D721Med (cell line): ENCODE results near the gene PTPRG.

Experiments used
- DNase-seq: peaks from one replicate; pipeline ENCODE4 v3.0.0; 2011; ENCODE audit warnings: low spot score; ENCODE audit not compliant: insufficient read length
- FAIRE-seq: peaks from 2 replicates; lab custom pipeline; 2011; peaks lifted over from hg19 to GRCh38; lab: Jason Lieb, UNC
- TF ChIP-seq, protein P1 (sequence below): IDR thresholded peaks from 2 replicates; pipeline ENCODE4 v1.5.1; 2012; ENCODE audit warnings: mild to moderate bottlenecking, control low read depth; ENCODE audit not compliant: insufficient read depth; ENCODE audit errors: missing control alignments

PTPRG gene

DNA sequence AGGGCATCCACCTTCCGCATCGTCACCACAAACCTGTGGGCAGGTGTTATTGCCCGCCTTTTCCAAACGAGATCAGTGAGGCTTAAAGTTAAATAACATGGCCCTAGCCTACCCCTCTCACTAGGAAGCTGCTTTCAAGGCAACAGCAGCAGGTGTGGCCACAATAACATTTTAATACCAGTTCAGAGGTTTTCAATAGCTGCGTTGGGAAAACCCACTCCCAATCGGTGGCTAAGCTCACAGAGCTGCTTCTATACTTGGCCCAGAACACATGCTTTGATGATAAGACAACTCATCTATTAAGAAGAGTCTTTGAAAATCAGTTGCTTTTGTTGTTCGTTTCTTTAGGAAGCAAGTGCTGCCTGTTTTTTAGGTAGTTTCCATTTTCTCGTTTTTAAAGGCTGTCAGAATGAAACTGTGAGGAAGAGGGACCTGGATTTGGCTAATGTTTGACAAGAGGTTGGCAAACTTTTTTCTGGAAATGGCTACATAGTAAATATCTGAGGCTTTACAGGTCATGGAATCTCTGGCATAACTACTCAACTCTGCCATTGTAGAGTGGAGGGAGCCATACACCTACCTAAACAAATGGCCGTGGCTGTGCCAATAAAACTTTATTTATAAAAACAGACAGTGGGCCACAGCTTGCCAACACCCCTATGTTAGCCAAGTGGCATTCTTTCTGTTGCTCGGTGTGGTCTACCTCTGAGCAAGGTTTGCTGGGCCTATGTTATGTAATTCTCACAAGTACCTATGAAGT, 632.4 kb downstream of the PTPRG start:
- DNase-seq (no peak), FAIRE-seq (no peak)
- TF ChIP-seq, protein P1, sequence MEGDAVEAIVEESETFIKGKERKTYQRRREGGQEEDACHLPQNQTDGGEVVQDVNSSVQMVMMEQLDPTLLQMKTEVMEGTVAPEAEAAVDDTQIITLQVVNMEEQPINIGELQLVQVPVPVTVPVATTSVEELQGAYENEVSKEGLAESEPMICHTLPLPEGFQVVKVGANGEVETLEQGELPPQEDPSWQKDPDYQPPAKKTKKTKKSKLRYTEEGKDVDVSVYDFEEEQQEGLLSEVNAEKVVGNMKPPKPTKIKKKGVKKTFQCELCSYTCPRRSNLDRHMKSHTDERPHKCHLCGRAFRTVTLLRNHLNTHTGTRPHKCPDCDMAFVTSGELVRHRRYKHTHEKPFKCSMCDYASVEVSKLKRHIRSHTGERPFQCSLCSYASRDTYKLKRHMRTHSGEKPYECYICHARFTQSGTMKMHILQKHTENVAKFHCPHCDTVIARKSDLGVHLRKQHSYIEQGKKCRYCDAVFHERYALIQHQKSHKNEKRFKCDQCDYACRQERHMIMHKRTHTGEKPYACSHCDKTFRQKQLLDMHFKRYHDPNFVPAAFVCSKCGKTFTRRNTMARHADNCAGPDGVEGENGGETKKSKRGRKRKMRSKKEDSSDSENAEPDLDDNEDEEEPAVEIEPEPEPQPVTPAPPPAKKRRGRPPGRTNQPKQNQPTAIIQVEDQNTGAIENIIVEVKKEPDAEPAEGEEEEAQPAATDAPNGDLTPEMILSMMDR, result no peak

DNA sequence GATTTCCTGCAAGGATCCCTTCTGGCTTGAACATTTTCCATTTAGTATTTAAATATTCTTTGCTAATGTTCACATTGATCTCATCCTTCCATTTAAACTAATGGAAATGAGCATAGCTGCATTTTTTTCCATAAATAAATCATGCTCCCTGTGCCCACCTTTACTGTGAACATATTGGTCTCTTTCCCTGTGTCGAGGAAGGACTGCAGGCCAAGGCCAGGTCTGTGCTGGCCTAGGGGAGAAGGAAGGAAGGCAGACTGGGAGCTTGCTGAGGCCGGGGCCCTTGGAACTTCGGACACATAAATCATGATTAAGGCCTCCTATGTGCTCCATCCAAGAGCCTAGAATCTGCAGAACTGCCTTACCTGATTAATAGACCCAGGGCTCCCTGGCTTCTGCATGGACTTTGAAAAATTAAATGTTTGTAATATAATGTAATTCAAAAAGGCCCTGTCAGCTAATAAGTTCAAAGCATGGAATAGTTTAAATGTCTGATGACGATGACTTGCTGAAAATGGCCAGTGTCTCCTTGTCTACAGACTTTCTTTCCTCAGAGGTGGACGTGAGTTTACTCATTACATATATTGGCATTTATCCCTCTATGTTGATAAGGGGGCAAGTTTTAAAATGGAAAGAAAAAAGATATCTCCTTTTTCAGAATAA, 636.1 kb downstream of the PTPRG start:
- DNase-seq (no peak), FAIRE-seq (no peak)
- TF ChIP-seq, protein P1, result no peak

DNA sequence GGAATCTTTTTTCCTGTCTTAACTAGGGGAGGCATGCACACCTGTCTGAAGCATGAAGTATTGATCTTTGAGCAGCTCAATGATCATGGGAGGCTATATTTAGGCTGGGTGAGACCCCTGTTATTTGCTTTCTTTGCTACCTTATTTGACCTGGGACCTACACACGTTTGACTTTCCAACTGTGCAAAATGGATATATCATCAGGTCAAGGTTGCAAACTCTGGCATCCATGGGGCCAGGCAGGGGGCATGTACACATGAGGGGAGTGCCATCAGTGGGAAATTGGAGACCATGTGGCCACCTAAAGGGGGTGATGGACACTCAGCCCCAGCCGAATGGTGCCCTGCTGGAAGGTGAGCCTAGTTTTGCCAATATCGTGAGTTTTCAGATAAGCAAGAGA, 637.8 kb downstream of the PTPRG start:
- TF ChIP-seq, protein P1, result no peak
- FAIRE-seq (no peak), DNase-seq (no peak)

DNA sequence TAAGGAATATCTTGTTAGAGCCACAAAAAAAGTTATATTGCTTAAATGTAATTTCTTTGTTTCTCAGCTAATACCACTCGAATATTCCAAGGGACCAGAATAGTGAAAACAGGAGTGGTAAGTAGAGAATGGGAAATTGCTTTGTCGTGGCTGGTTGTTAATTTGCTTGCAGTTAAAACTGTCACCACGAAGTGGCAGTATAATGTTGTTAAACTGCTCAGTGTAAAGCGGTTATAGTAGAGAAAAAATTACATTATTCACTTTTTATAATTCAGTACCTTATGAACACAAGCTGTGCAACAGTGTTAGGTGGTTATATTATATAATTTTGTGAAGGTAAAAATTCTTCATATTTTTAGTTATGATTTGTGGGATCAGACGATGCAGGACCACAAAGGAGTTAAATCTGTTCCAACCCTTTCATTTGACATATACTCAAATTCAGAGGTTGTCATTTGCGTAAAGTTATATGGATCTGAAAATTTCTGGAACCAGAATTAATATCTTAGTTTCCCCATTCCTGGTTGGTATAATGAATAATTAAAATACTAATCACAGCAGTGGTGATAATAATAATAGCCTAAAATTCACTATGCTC, 640.2 kb downstream of the PTPRG start:
- TF ChIP-seq, protein P1, result peak; percentile 88
- DNase-seq (peak; percentile 34), FAIRE-seq (peak; percentile 55)

DNA sequence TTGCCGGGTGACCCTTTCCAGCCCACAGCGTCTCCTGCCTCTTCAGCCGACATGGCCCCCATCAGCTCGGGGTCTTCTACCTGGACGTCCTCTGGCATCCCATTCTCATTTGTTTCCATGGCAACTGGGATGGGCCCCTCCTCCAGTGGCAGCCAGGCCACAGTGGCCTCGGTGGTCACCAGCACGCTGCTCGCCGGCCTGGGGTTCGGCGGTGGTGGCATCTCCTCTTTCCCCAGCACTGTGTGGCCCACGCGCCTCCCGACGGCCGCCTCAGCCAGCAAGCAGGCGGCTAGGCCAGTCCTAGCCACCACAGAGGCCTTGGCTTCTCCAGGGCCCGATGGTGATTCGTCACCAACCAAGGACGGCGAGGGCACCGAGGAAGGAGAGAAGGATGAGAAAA, 641.8 kb downstream of the PTPRG start:
- TF ChIP-seq, protein P1, result no peak

DNA sequence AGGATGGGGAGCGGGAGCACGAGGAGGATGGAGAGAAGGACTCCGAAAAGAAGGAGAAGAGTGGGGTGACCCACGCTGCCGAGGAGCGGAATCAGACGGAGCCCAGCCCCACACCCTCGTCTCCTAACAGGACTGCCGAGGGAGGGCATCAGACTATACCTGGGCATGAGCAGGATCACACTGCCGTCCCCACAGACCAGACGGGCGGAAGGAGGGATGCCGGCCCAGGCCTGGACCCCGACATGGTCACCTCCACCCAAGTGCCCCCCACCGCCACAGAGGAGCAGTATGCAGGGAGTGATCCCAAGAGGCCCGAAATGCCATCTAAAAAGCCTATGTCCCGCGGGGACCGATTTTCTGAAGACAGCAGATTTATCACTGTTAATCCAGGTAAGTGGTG, 642.2 kb downstream of the PTPRG start:
- FAIRE-seq (no peak), DNase-seq (no peak)

More for the DNA sequence above, 641.8 kb downstream of the PTPRG start:
- no peak for FAIRE-seq
- no peak for DNase-seq

More for the DNA sequence above, 642.2 kb downstream of the PTPRG start:
- TF ChIP-seq, protein P1, result no peak
